ENCODE measurements around the gene UBXN6.

UBXN6 gene

GRCh38 chr19:4406626-4407025, 51.0 kb downstream of the UBXN6 start:
- no peak for DNase-seq
- Histone ChIP-seq H3K36me3 (replicated peaks) (no peaks in the 10 kb centered on the region), H3K27ac (no peak overlapping the region), H3K4me3 (ENCODE audit: low read depth, low read length) (no peak overlapping the region), H3K27me3 (replicated peaks) (no peaks in the 10 kb centered on the region)
- in situ Hi-C loops (cut with HindIII; ENCODE audit: low pct_ligation_motif_present, low sequenced_read_pairs), result no loop called here
- TF ChIP-seq, protein P1, sequence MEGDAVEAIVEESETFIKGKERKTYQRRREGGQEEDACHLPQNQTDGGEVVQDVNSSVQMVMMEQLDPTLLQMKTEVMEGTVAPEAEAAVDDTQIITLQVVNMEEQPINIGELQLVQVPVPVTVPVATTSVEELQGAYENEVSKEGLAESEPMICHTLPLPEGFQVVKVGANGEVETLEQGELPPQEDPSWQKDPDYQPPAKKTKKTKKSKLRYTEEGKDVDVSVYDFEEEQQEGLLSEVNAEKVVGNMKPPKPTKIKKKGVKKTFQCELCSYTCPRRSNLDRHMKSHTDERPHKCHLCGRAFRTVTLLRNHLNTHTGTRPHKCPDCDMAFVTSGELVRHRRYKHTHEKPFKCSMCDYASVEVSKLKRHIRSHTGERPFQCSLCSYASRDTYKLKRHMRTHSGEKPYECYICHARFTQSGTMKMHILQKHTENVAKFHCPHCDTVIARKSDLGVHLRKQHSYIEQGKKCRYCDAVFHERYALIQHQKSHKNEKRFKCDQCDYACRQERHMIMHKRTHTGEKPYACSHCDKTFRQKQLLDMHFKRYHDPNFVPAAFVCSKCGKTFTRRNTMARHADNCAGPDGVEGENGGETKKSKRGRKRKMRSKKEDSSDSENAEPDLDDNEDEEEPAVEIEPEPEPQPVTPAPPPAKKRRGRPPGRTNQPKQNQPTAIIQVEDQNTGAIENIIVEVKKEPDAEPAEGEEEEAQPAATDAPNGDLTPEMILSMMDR (IDR thresholded peaks at IDR 0.05; ENCODE audit: low read depth, low read length, missing control alignments), result no peak

- Histone ChIP-seq H3K36me3 (replicated peaks) (no peaks in the 10 kb centered on the region), H3K27ac (no peak overlapping the region)
- in situ Hi-C loops (cut with HindIII; ENCODE audit: low pct_ligation_motif_present, low sequenced_read_pairs), result no loop called here
Measured at GRCh38 chr19:4405977-4406376, 51.6 kb downstream of the UBXN6 start.

DNA sequence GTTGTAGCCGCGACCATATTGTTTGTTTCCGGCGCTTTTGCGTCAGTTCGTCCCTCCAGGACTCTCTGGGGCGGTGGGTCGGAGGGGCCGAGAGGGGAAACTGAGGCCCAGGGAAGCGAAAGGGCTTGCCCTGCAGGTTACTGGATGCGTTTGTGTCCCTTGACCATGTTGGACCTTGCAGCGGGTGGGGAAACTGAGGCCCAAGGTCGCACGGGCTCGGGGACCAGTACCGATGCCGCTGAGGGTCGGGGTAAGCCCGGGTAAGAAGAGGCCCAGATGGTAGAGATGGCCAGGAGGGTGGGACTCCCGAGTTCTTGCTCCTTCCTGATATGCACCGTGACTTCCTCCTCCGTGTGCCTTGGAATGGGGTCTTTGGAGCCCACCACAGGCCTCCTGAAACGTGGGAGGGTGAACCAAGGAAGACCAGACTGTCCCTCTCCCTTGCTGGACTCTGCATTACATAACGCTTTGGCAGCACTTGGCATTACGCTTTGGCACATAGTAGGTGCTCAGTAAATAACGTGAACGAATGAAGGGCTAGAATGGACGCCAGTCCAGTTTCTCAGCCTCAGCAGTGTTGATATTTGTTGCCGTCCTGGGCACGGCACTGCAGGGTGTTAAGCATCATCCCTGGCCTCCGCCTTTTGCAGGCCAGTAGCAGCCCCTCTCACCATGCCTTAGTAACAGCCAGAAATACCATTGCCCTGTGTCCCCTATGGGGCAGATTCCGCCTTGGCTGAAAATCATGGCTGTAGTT, 54.4 kb downstream of the UBXN6 start:
- DNase-seq, result no peak
- Histone ChIP-seq H3K4me3 (ENCODE audit: low read depth, low read length) (peak overlapping the region; percentile 85), H3K36me3 (replicated peaks) (no peaks in the 10 kb centered on the region), H3K27ac (peak overlapping the region; percentile 51), H3K27me3 (replicated peaks) (no peaks in the 10 kb centered on the region)
- in situ Hi-C loops (cut with HindIII; ENCODE audit: low pct_ligation_motif_present, low sequenced_read_pairs), result no loop called here
- TF ChIP-seq, protein P1 (IDR thresholded peaks at IDR 0.05; ENCODE audit: low read depth, low read length, missing control alignments), result no peak

More at GRCh38 chr19:4405977-4406376, 51.6 kb downstream of the UBXN6 start:
- no peak overlapping the region for H3K4me3 ChIP-seq (ENCODE audit: low read depth, low read length)
- no peaks in the 10 kb centered on the region for H3K27me3 ChIP-seq (replicated peaks)
- DNase-seq, result no peak
- TF ChIP-seq, protein P1 (IDR thresholded peaks at IDR 0.05; ENCODE audit: low read depth, low read length, missing control alignments), result no peak

DNA sequence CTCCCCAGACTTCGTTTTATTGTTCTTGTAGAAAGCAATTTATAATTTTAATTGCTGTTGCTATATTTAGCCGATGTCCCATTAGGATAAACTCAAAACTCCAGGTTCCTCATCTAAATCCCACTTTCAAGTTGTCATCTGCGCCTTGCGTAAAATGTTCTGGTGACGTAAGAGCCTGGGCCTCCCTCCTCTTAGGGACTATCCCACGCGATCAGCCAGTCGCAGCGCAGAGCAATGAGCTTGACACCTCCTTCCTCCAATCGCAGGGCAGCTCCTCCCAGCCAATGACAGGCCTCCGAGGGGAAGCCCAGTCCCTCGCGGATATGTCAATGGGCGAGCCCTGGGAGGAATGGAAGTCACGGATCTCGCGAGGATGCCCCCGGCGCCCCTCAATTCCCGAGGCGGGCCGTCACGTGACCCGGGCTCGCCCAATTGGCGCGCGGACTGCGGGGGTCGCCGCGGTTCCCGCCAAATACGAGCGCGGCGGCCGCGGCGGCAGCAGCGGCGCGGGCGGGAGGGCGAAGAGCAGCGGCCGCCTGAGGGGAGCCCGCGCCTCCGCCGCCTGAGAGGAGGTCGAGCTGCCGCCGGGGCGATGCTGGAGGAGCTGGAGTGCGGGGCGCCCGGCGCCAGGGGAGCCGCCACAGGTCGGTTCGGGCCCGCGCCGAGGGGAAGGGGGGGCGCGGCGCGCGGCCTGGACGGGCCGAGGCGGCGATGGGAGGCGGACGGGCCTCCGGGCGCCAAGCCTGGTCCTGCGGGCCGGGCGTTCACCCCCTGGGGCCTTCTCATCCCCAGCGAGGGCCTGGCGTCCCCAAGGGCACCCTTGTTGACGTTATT, 55.2 kb downstream of the UBXN6 start, which contains the start of gene CHAF1A:
Gene CHAF1A (plus strand): TSS at position 470 of the 834 bp plus-strand sequence. CDS start 123 bp downstream, at position 593.
- peak; percentile 100 for DNase-seq
- H3K36me3 ChIP-seq (replicated peaks), result no peaks in the 10 kb centered on the region
- in situ Hi-C loops (cut with HindIII; ENCODE audit: low pct_ligation_motif_present, low sequenced_read_pairs), result no loop called here
- H3K27ac ChIP-seq, result peak within 1 kb of the TSS; percentile 69
- TF ChIP-seq, protein P1 (IDR thresholded peaks at IDR 0.05; ENCODE audit: low read depth, low read length, missing control alignments), result no peak
- H3K4me3 ChIP-seq (ENCODE audit: low read depth, low read length), result peak within 1 kb of the TSS; percentile 85
- H3K27me3 ChIP-seq (replicated peaks), result no peaks in the 10 kb centered on the region

DNA sequence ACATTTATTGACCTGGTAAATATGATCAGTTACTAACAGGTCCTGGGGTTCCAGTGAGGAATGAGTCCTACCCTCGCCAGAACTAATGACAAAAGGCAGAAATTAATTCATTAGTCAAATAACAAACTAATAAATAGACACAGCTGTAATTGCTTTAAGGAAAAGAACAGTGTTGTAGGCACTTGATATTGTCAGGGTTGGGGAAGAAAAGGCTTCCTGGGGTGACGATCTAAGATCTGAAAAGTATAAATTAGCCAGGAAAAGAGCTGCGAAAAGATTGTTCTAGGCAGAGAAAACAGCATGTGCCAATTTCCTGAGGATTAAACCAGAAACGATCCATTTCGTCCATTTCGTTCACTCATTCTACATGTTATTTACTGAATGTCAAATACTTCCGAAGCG, 55.8 kb downstream of the UBXN6 start:
- H3K27me3 ChIP-seq (replicated peaks), result no peaks in the 10 kb centered on the region
- in situ Hi-C loops (cut with HindIII; ENCODE audit: low pct_ligation_motif_present, low sequenced_read_pairs), result no loop called here
- peak overlapping the region; percentile 44 for H3K4me3 ChIP-seq (ENCODE audit: low read depth, low read length)
- H3K36me3 ChIP-seq (replicated peaks), result no peaks in the 10 kb centered on the region
- TF ChIP-seq, protein P1 (IDR thresholded peaks at IDR 0.05; ENCODE audit: low read depth, low read length, missing control alignments), result no peak
- H3K27ac ChIP-seq, result peak overlapping the region; percentile 69
- DNase-seq, result no peak
